Activated CD4-positive, CD25-positive, alpha-beta regulatory T cell treated with anti-CD3 and anti-CD28 coated beads, Interleukin-2, amount 50 U/mL, for 24 hours (primary cell): ENCODE measurements around the gene FBXW12.
"Not testable (repeated sequence)": the region's sequence is repeated elsewhere in the genome, so short reads cannot be mapped to it uniquely, and the experiment has no call there.

ENCODE experiments used
- ATAC-seq, 2 donors: fragments of 150-1000 bp; cut with Tn5 transposase; one replicate each; pipeline ENCODE4 v1.10.0; 2021; ENCODE audit warnings: mild to moderate bottlenecking in 1 of 2, moderate library complexity in 1 of 2

Gene FBXW12

GRCh38 chr3:48371651-48372376 lies at the start of gene FBXW12:
TSS of gene FBXW12 (plus strand) at chr3:48372219. CDS start at chr3:48372768, 549 bp downstream.
- no peak for ATAC-seq

GRCh38 chr3:48331706-48332435 lies 40.1 kb upstream of the FBXW12 start:
- ATAC-seq, result not testable (repeated sequence)

- not testable (repeated sequence) for ATAC-seq
Measured at GRCh38 chr3:48333346-48334245, 38.4 kb upstream of the FBXW12 start, which contains the start of gene SPINK8. TSS of gene SPINK8 (minus strand) at chr3:48333661. CDS start at chr3:48328341, 5,320 bp downstream.

- no peak for ATAC-seq
Measured at GRCh38 chr3:48334605-48335004, 37.4 kb upstream of the FBXW12 start.

- not testable (repeated sequence) for ATAC-seq
Measured at GRCh38 chr3:48335286-48335685, 36.7 kb upstream of the FBXW12 start.

- not testable (repeated sequence) for ATAC-seq
Measured at GRCh38 chr3:48337536-48337935, 34.5 kb upstream of the FBXW12 start.

GRCh38 chr3:48338635-48339034 lies 33.4 kb upstream of the FBXW12 start:
- ATAC-seq, result no peak

GRCh38 chr3:48343432-48343831 lies 28.6 kb upstream of the FBXW12 start:
- ATAC-seq, result no peak

- no peak for ATAC-seq
Measured at GRCh38 chr3:48344867-48345507, 27.0 kb upstream of the FBXW12 start.

GRCh38 chr3:48345946-48346572 lies 26.0 kb upstream of the FBXW12 start:
- no peak for ATAC-seq

- no peak for ATAC-seq
Measured at GRCh38 chr3:48347500-48347899, 24.5 kb upstream of the FBXW12 start.

GRCh38 chr3:48352546-48352945 lies 19.5 kb upstream of the FBXW12 start:
- no peak for ATAC-seq

GRCh38 chr3:48353987-48354386 lies 18.0 kb upstream of the FBXW12 start:
- ATAC-seq, result no peak

GRCh38 chr3:48356419-48356818 lies 15.6 kb upstream of the FBXW12 start:
- no peak for ATAC-seq

GRCh38 chr3:48361928-48362327 lies 10.1 kb upstream of the FBXW12 start:
- ATAC-seq, result no peak

- ATAC-seq, result no peak
Measured at GRCh38 chr3:48364840-48365239, 7.2 kb upstream of the FBXW12 start.

- no peak for ATAC-seq
Measured at GRCh38 chr3:48367201-48367600, 4.8 kb upstream of the FBXW12 start.

- no peak for ATAC-seq
Measured at GRCh38 chr3:48369693-48370332, 2.2 kb upstream of the FBXW12 start.

- no peak for ATAC-seq
Measured at GRCh38 chr3:48370333-48370713, 1.7 kb upstream of the FBXW12 start.

- ATAC-seq, result no peak
Measured at GRCh38 chr3:48372377-48372770, 355 bp downstream of the FBXW12 start.

- no peak for ATAC-seq
Measured at GRCh38 chr3:48372862-48373435, 930 bp downstream of the FBXW12 start.
